SK-N-MC (cell line): ENCODE data around the gene TPP2.

Source experiments
- EZH2 ChIP-seq: fragments of 200-600 bp; sonication (generic); IDR thresholded peaks from one replicate; pipeline ENCODE4 v1.6.1; 2017; ENCODE audit warnings: antibody characterized with exemption
- FOXP2 ChIP-seq: optimal IDR thresholded peaks from 2 replicates; pipeline ENCODE3; 2011; ENCODE audit warnings: mild to moderate bottlenecking, moderate library complexity; ENCODE audit not compliant: insufficient read depth; ENCODE audit errors: extremely low read length, control extremely low read depth
- POLR2AphosphoS5 ChIP-seq: IDR thresholded peaks from 2 replicates; pipeline ENCODE4 v1.6.1; 2012; ENCODE audit warnings: mild to moderate bottlenecking, low read depth, low read length, borderline replicate concordance

DNA sequence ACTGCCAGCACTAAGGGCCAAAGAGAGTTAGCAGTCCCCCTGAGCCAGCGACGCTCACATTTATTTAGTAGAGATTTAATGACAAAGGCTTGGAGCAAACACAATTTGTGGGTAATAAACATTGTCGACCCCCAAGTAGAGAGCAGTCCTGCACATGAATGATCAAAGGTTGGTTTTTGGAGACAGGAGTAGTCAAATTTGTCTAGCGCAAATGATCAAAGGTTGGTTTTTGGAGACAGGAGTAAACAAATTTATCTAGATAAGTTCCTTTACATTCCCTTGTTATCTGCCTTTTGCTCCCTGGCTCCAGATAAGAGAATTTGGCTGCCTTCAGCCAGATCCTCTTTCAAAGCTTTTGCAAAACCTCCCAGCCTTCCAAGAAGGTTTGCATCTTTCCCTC, 71.1 kb downstream of the TPP2 start:
- TF ChIP-seq POLR2AphosphoS5 (no peak), EZH2 (no peak), FOXP2 (no peak)
